Gastroesophageal sphincter (tissue), 4 donors: ENCODE results near the gene LXN. TPM values are rescaled to one million over a fixed set of nuclear protein-coding genes. Genes with fewer than 3 reads are reported as not detected.
A peak's percentile ranks its signal among the peaks of the same experiment; 100 is the strongest.

Experiments
- ATAC-seq: fragments of 150-250 bp; one replicate; pipeline ENCODE4 v1.9.1; 2016; ENCODE audit warnings: mild to moderate bottlenecking, moderate library complexity
- H3K27ac ChIP-seq, 4 donors: fragments of 200-600 bp; sonication (generic) in 3 of 4; 1 replicate in 3 of 4; 2 replicates in 1 of 4; pipeline ENCODE4 v1.5.1; 2016 to 2019
- H3K27me3 ChIP-seq: fragments of 200-600 bp; sonication (generic); one replicate; pipeline ENCODE4 v1.5.1; 2019
- H3K36me3 ChIP-seq, 2 donors: fragments of 200-600 bp; sonication (generic); one replicate each; pipeline ENCODE4 v1.5.1; 2019; ENCODE audit warnings: control low read depth in 1 of 2
- H3K4me1 ChIP-seq, 3 donors: fragments of 200-600 bp; sonication (generic); 1 replicate in 2 of 3; 2 replicates in 1 of 3; pipeline ENCODE4 v1.5.1; 2016 to 2019; ENCODE audit warnings: control low read depth in 2 of 3
- H3K4me3 ChIP-seq, 2 donors: fragments of 200-600 bp; sonication (generic); one replicate each; pipeline ENCODE4 v1.5.1; 2019; ENCODE audit warnings: mild to moderate bottlenecking in 1 of 2, moderate library complexity in 1 of 2
- H3K9me3 ChIP-seq, 3 donors: fragments of 200-600 bp; sonication (generic); one replicate each; pipeline ENCODE4 v1.5.1; 2017 to 2019; ENCODE audit warnings: control low read depth in 2 of 3
- CTCF ChIP-seq, 4 experiments: fragments of 200-600 bp in 2 of 4; fragments of 450-650 bp in 2 of 4; sonication (generic) in 1 of 4; IDR thresholded peaks; one replicate each; pipeline ENCODE4 v1.5.1; 2017 to 2019; ENCODE audit warnings: antibody characterized with exemption in 4 of 4, mild to moderate bottlenecking in 2 of 4, moderate library complexity in 2 of 4
- EP300 ChIP-seq: sonication (generic); formaldehyde crosslinking; IDR thresholded peaks from one replicate; pipeline ENCODE4 v1.6.1; 2017; ENCODE audit warnings: antibody characterized with exemption, mild to moderate bottlenecking
- POLR2A ChIP-seq, 2 donors: fragments of 450-650 bp; IDR thresholded peaks; one replicate each; pipeline ENCODE4 v1.6.1; 2017; ENCODE audit warnings: antibody characterized with exemption in 2 of 2, mild to moderate bottlenecking in 2 of 2, moderate library complexity in 1 of 2
- POLR2AphosphoS5 ChIP-seq: sonication (generic); formaldehyde crosslinking; IDR thresholded peaks from one replicate; pipeline ENCODE4 v1.6.1; 2017; ENCODE audit warnings: antibody characterized with exemption
- WGBS, 2 donors: methylation state at CpG; one replicate each; pipeline ENCODE4 v1.1.5; 2018; ENCODE audit warnings: low coverage in 1 of 2; 5-methylcytosine and 5-hydroxymethylcytosine counted together
- total RNA-seq, 4 donors: library from RNA; depleted of rRNA; stranded (reverse); fragments of >200 nt; gene quantifications; one replicate each; pipeline ENCODE4 v1.1.0, GENCODE V29; 2016

Gene LXN
- total RNA-seq, 4 donors from 2014 or later = 4.0 to 23.6 (median 6.7) TPM

- Histone ChIP-seq H3K4me1 (peaks cover 0 to 27% (median 6%) of the 10 kb centered on the region in 3 donors), H3K36me3 (peaks cover 0 to 78% of the 10 kb centered on the region in 2 donors), H3K27me3 (no peaks in the 10 kb centered on the region), H3K27ac (no peak overlapping the region), H3K9me3 (no peaks in the 10 kb centered on the region), H3K4me3 (no peak overlapping the region)
- WGBS, 2 donors = 53 to 87% methylated on average over 2 to 4 of the region's 4 CpGs
- no peak for ATAC-seq
- TF ChIP-seq CTCF (IDR thresholded peaks at IDR 0.05) (no peak), POLR2AphosphoS5 (no peak)
Measured at GRCh38 chr3:158649791-158650190, 22.7 kb downstream of the LXN start.

GRCh38 chr3:158644345-158644908, 28.0 kb downstream of the LXN start, which contains the start of gene GFM1:
Gene GFM1, plus strand, starts transcription at chr3:158644527. Its CDS starts 108 bp downstream, at chr3:158644635.
- TF ChIP-seq POLR2A (IDR thresholded peaks at IDR 0.05) (peak; percentile 44 to 65), EP300 (no peak), CTCF (IDR thresholded peaks at IDR 0.05) (peak; percentile 46 to 94 (median 78)), POLR2AphosphoS5 (peak; percentile 88)
- 0 to 2% methylated on average over 12 to 15 of the region's 42 CpGs for WGBS, 2 donors
- Histone ChIP-seq H3K4me1 (peaks cover 0 to 32% (median 6%) of the 10 kb centered on the region in 3 donors), H3K36me3 (peaks cover 0 to 27% of the 10 kb centered on the region in 2 donors), H3K27me3 (no peaks in the 10 kb centered on the region), H3K9me3 (no peaks in the 10 kb centered on the region), H3K27ac (peak within 1 kb of the TSS; percentile 52 to 92 (median 88)), H3K4me3 (peak within 1 kb of the TSS; percentile 72 to 83)
- peak; percentile 98 for ATAC-seq

GRCh38 chr3:158642474-158643210, 29.8 kb downstream of the LXN start:
- Histone ChIP-seq H3K27me3 (no peaks in the 10 kb centered on the region), H3K4me1 (peaks cover 0 to 26% (median 6%) of the 10 kb centered on the region in 3 donors)

GRCh38 chr3:158642005-158642404, 30.4 kb downstream of the LXN start:
- WGBS, 2 donors = 86 to 93% methylated on average over 1 to 5 of the region's 7 CpGs
- peaks cover 0 to 6% of the 10 kb centered on the region in 2 donors for H3K36me3 ChIP-seq
- H3K27ac ChIP-seq = no peak overlapping the region
- H3K27me3 ChIP-seq = no peaks in the 10 kb centered on the region
- ATAC-seq = no peak
- no peaks in the 10 kb centered on the region for H3K9me3 ChIP-seq
- no peak for TF ChIP-seq EP300
- no peak for TF ChIP-seq POLR2A (IDR thresholded peaks at IDR 0.05)
- no peak for TF ChIP-seq CTCF (IDR thresholded peaks at IDR 0.05)
- no peak for TF ChIP-seq POLR2AphosphoS5
- peaks cover 0 to 23% (median 6%) of the 10 kb centered on the region in 3 donors for H3K4me1 ChIP-seq
- H3K4me3 ChIP-seq = no peak overlapping the region

More at GRCh38 chr3:158642474-158643210, 29.8 kb downstream of the LXN start:
- peaks cover 0 to 11% of the 10 kb centered on the region in 2 donors for H3K36me3 ChIP-seq
- no peak overlapping the region for H3K4me3 ChIP-seq
- 64 to 88% methylated on average over 4 to 5 of the region's 6 CpGs for WGBS, 2 donors
- no peak overlapping the region for H3K27ac ChIP-seq
- no peak for TF ChIP-seq EP300
- no peak for TF ChIP-seq CTCF (IDR thresholded peaks at IDR 0.05)
- ATAC-seq = no peak
- H3K9me3 ChIP-seq = no peaks in the 10 kb centered on the region

GRCh38 chr3:158640646-158641045, 31.8 kb downstream of the LXN start:
- Histone ChIP-seq H3K27ac (no peak overlapping the region), H3K27me3 (no peaks in the 10 kb centered on the region), H3K9me3 (no peaks in the 10 kb centered on the region), H3K4me1 (peaks cover 0 to 13% (median 6%) of the 10 kb centered on the region in 3 donors), H3K4me3 (no peak overlapping the region), H3K36me3 (no peaks in the 10 kb centered on the region)
- 82 to 91% methylated on average over 5 to 7 of the region's 7 CpGs for WGBS, 2 donors
- ATAC-seq = no peak
- TF ChIP-seq EP300 (no peak), CTCF (IDR thresholded peaks at IDR 0.05) (no peak)
